Measurements from ENCODE around the gene DDTL. TPM values are rescaled to one million over a fixed set of nuclear protein-coding genes. Genes with fewer than 3 reads are reported as not detected.

Gene DDTL
- total and polyA plus RNA-seq, 8 donors: 2.7 to 53.6 (median 4.5) TPM; not detected in 2

DNA sequence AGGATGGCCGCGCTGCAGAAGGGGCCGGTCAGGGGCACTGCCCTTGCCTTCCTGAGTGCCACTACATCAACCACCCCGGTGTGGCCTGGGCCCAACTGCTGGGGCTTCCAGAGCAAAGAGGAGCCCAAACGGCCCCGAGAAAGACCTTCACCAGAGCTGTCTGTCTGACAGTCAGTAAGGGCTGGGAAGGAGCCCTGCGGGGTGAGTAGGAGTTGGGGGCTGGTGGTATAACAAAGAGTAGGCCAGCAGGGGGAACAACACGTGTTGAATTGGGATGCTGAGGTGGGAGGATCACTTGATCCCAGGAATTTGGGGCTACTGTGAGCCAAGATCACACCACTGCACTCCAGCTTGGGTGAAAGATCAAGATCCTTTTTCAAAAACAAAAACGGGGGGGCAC is 34.6 kb downstream of the DDTL start:
- Histone ChIP-seq H3K4me3 (no peak overlapping the region), H3K9me3 (no peaks in the 10 kb centered on the region), H3K27me3 (no peaks in the 10 kb centered on the region), H3K27ac (no peak overlapping the region), H3K4me1 (peaks cover 0 to 8% (median 4%) of the 10 kb centered on the region in 4 donors), H3K36me3 (no peaks in the 10 kb centered on the region)
- 81 to 90% (median 86%) methylated on average over 9 of the region's 9 CpGs for WGBS, 5 donors
- no peak for TF ChIP-seq POLR2A (IDR thresholded peaks at IDR 0.05)
- no peak for TF ChIP-seq EP300 (IDR thresholded peaks at IDR 0.05)
- no peak for TF ChIP-seq POLR2AphosphoS5 (IDR thresholded peaks at IDR 0.05)
- TF ChIP-seq, protein P1, sequence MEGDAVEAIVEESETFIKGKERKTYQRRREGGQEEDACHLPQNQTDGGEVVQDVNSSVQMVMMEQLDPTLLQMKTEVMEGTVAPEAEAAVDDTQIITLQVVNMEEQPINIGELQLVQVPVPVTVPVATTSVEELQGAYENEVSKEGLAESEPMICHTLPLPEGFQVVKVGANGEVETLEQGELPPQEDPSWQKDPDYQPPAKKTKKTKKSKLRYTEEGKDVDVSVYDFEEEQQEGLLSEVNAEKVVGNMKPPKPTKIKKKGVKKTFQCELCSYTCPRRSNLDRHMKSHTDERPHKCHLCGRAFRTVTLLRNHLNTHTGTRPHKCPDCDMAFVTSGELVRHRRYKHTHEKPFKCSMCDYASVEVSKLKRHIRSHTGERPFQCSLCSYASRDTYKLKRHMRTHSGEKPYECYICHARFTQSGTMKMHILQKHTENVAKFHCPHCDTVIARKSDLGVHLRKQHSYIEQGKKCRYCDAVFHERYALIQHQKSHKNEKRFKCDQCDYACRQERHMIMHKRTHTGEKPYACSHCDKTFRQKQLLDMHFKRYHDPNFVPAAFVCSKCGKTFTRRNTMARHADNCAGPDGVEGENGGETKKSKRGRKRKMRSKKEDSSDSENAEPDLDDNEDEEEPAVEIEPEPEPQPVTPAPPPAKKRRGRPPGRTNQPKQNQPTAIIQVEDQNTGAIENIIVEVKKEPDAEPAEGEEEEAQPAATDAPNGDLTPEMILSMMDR (IDR thresholded peaks at IDR 0.05): no peak
- intact Hi-C loops (cut with DNase I; ENCODE audit: low total_unique reads): no loop called here
- DNase-seq: no peak

DNA sequence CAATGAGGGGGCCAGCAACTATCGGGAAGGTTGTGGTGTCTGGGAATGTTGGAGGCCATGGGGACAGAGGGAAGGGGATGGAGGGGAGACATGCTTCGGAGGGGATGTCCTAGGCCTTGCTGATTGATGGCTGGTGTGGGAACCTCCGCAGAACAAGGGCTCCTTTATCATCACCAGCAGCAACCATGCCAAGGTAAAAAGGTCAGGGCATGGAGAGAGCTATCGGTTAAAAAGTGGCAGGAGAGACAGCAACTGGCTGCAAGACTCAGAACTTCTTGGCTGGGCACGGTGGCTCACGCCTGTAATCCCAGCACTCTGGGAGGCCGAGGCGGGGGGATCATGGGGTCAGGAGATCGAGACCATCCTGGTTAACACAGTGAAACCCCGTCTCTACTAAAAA is 35.6 kb downstream of the DDTL start:
- TF ChIP-seq POLR2A (IDR thresholded peaks at IDR 0.05) (no peak), EP300 (IDR thresholded peaks at IDR 0.05) (no peak), POLR2AphosphoS5 (IDR thresholded peaks at IDR 0.05) (no peak)
- TF ChIP-seq, protein P1 (IDR thresholded peaks at IDR 0.05): no peak
- WGBS, 5 donors: 74 to 84% (median 81%) methylated on average over 10 of the region's 10 CpGs
- intact Hi-C loops (cut with DNase I; ENCODE audit: low total_unique reads): no loop called here

DNA sequence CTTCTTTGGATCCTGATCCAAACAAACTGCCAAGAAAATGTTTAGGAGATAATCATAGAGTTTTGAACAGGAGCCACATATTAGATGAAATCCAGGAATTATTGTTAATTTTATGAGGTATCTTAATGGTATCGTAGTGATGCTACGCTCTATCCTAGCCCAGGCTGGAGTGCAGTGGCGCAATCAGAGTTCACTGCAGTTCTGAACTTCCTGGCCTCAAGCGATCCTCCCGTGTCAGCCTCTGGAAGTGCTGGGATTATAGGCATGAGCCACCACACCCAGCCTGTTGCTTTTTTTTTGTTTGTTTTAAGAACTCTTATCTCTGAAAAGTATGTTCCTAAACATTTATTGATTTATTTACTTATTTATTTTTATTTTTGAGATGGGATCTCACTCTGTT is 36.2 kb downstream of the DDTL start:
- intact Hi-C loops (cut with DNase I; ENCODE audit: low total_unique reads): no loop called here
- Histone ChIP-seq H3K4me3 (no peak overlapping the region), H3K27ac (no peak overlapping the region), H3K36me3 (no peaks in the 10 kb centered on the region), H3K4me1 (peaks cover 3 to 11% (median 7%) of the 10 kb centered on the region in 4 donors), H3K9me3 (no peaks in the 10 kb centered on the region), H3K27me3 (no peaks in the 10 kb centered on the region)
- WGBS, 5 donors: 80 to 82% (median 81%) methylated on average over 5 of the region's 5 CpGs
- no peak for TF ChIP-seq EP300 (IDR thresholded peaks at IDR 0.05)
- TF ChIP-seq POLR2A (IDR thresholded peaks at IDR 0.05): no peak
- TF ChIP-seq, protein P1 (IDR thresholded peaks at IDR 0.05): no peak
- no peak for TF ChIP-seq POLR2AphosphoS5 (IDR thresholded peaks at IDR 0.05)
- DNase-seq: no peak

More for the DNA sequence above, 35.6 kb downstream of the DDTL start:
- Histone ChIP-seq H3K27ac (no peak overlapping the region), H3K27me3 (no peaks in the 10 kb centered on the region), H3K36me3 (no peaks in the 10 kb centered on the region), H3K4me1 (peaks cover 0 to 8% (median 4%) of the 10 kb centered on the region in 4 donors), H3K4me3 (no peak overlapping the region), H3K9me3 (no peaks in the 10 kb centered on the region)
- peak in 1 of 2 donors; percentile 3 for DNase-seq

DNA sequence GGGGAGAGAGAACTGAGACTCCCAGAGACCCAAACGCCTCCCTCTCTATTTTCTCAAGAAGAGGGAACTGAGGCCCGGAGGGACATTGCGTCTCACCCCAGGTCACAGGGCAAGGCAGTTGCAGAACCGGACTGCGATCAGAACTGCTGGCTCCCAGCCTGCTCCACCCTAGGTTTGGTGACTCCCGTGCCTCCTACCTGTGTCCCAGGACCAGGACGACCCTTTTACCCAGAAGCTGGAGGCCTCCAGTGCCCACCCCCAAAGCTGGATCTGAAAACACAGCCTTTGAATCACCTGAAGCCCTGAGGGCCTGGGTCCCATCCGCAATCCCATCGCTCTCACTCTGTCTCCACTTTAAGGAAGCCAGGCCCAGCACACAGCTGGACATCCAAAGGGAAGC is 37.2 kb downstream of the DDTL start:
- no peaks in the 10 kb centered on the region for H3K36me3 ChIP-seq
- no peaks in the 10 kb centered on the region for H3K9me3 ChIP-seq
- H3K4me3 ChIP-seq: no peak overlapping the region
- 70 to 78% (median 75%) methylated on average over 9 of the region's 9 CpGs for WGBS, 5 donors
- DNase-seq: peak in 1 of 2 donors; percentile 7
- no peaks in the 10 kb centered on the region for H3K27me3 ChIP-seq
- no peak for TF ChIP-seq POLR2AphosphoS5 (IDR thresholded peaks at IDR 0.05)
- TF ChIP-seq POLR2A (IDR thresholded peaks at IDR 0.05): no peak
- TF ChIP-seq, protein P1 (IDR thresholded peaks at IDR 0.05): no peak
- no peak for TF ChIP-seq EP300 (IDR thresholded peaks at IDR 0.05)
- H3K27ac ChIP-seq: no peak overlapping the region
- intact Hi-C loops (cut with DNase I; ENCODE audit: low total_unique reads): no loop called here
- peaks cover 8 to 20% (median 10%) of the 10 kb centered on the region in 4 donors for H3K4me1 ChIP-seq
